ENCODE measurements around the gene MSANTD1. TPM values are rescaled to one million over a fixed set of nuclear protein-coding genes. Genes with fewer than 3 reads are reported as not detected.

MSANTD1 gene
- total RNA-seq, 3 donors from 2014 or later, result 0.66 to 0.87 (median 0.78) TPM

- ATAC-seq (no peak), DNase-seq (no peak)
- peaks cover 3% of the 10 kb centered on the region for H3K9me3 Mint-ChIP-seq
- H3K4me3 Mint-ChIP-seq, result no peak overlapping the region
- H3K27me3 Mint-ChIP-seq (ENCODE audit: low read depth), result no peaks in the 10 kb centered on the region
- no peaks in the 10 kb centered on the region for H3K4me1 Mint-ChIP-seq (ENCODE audit: low read depth)
- no peaks in the 10 kb centered on the region for H3K36me3 Mint-ChIP-seq (ENCODE audit: insufficient read depth)
These were observed 19.6 kb downstream of the MSANTD1 start for GRCh38 chr4:3268395-3269104.

GRCh38 chr4:3269105-3269927, 20.4 kb downstream of the MSANTD1 start:
- no peaks in the 10 kb centered on the region for H3K27me3 Mint-ChIP-seq (ENCODE audit: low read depth)
- no peaks in the 10 kb centered on the region for H3K4me1 Mint-ChIP-seq (ENCODE audit: low read depth)
- ATAC-seq, result no peak
- no peak for DNase-seq
- H3K36me3 Mint-ChIP-seq (ENCODE audit: insufficient read depth), result no peaks in the 10 kb centered on the region
- H3K9me3 Mint-ChIP-seq, result peaks cover 4% of the 10 kb centered on the region
- H3K4me3 Mint-ChIP-seq, result no peak overlapping the region

- ATAC-seq, result no peak
- no peaks in the 10 kb centered on the region for H3K27me3 Mint-ChIP-seq (ENCODE audit: low read depth)
- DNase-seq, result no peak
- no peaks in the 10 kb centered on the region for H3K36me3 Mint-ChIP-seq (ENCODE audit: insufficient read depth)
- peaks cover 4% of the 10 kb centered on the region for H3K9me3 Mint-ChIP-seq
- no peaks in the 10 kb centered on the region for H3K4me1 Mint-ChIP-seq (ENCODE audit: low read depth)
- no peak overlapping the region for H3K4me3 Mint-ChIP-seq
These were observed 21.1 kb downstream of the MSANTD1 start for GRCh38 chr4:3269991-3270611.

DNA sequence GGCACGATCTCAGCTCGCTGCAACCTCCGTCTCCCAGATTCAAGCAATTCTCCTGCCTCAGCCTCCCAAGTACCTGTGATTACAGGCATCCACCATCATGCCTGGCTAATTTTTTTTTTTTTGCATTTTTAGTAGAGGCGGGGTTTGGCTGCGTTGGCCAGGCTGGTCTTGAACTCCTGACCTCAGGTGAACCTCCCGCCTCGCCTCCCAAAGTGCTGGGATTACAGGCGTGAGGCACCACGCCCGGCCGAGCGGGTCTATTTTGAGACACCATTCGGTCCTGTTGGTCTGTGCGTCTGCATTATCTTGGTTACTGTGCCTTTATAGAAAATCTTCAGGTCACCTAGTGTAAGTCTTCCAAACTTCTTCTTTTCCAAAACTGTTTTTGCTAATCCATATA, 22.2 kb downstream of the MSANTD1 start:
- no peaks in the 10 kb centered on the region for H3K27me3 Mint-ChIP-seq (ENCODE audit: low read depth)
- H3K36me3 Mint-ChIP-seq (ENCODE audit: insufficient read depth), result no peaks in the 10 kb centered on the region
- no peak for ATAC-seq
- no peak overlapping the region for H3K4me3 Mint-ChIP-seq
- H3K9me3 Mint-ChIP-seq, result peaks cover 4% of the 10 kb centered on the region
- no peak for DNase-seq
- H3K4me1 Mint-ChIP-seq (ENCODE audit: low read depth), result no peaks in the 10 kb centered on the region

DNA sequence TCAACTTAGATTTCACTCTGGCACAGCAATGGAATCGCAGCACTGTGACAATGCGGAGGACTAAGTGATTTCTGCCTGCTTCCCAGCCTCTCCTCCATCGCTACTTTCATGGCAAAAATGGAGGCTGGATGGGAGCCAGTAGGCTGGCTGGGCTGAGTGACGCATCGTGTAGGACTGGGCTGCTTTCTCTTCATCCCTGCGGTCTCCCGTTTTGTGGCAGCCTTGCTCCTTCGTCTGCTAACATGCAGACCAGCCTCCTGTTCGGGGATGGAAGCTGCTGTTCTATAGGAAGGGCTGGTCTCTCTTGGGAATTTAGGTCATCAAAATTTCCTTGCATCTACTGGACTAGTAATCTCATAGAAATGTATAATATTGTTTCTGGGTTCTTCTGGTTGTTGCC, 28.0 kb downstream of the MSANTD1 start:
- DNase-seq (no peak), ATAC-seq (no peak)
- peaks cover 15% of the 10 kb centered on the region for H3K9me3 Mint-ChIP-seq
- peaks cover 3% of the 10 kb centered on the region for H3K36me3 Mint-ChIP-seq (ENCODE audit: insufficient read depth)
- H3K4me1 Mint-ChIP-seq (ENCODE audit: low read depth), result no peaks in the 10 kb centered on the region
- H3K4me3 Mint-ChIP-seq, result no peak overlapping the region
- peaks cover 8% of the 10 kb centered on the region for H3K27me3 Mint-ChIP-seq (ENCODE audit: low read depth)

- peaks cover 3% of the 10 kb centered on the region for H3K36me3 Mint-ChIP-seq (ENCODE audit: insufficient read depth)
These were observed 31.5 kb downstream of the MSANTD1 start for GRCh38 chr4:3280466-3280865.

DNA sequence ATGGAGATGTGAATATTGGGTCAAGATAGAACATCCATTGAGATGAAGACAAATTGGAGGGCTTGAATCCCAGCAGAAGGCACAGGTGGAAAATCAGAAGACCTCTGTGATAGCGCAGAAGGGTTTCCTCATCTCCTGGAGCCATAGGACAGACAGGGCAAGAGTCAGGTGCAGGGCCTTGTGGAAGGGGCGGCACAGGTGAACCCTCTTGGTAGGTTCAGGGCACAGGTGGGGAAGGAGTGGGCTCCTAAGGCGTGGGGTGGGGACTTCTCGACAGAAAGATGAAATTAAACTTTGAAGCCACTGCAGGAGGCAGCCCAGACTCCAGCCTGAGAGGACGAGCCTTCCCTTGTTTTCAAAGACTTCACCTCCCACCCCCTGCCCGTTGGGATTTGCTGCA, 34.5 kb downstream of the MSANTD1 start:
- Mint-ChIP-seq H3K36me3 (ENCODE audit: insufficient read depth) (peaks cover 3% of the 10 kb centered on the region), H3K27me3 (ENCODE audit: low read depth) (peaks cover 37% of the 10 kb centered on the region), H3K9me3 (peaks cover 11% of the 10 kb centered on the region), H3K4me3 (no peak overlapping the region), H3K4me1 (ENCODE audit: low read depth) (no peaks in the 10 kb centered on the region)
- DNase-seq (no peak), ATAC-seq (no peak)

More at GRCh38 chr4:3280466-3280865, 31.5 kb downstream of the MSANTD1 start:
- Mint-ChIP-seq H3K4me3 (no peak overlapping the region), H3K27me3 (ENCODE audit: low read depth) (peaks cover 18% of the 10 kb centered on the region), H3K4me1 (ENCODE audit: low read depth) (no peaks in the 10 kb centered on the region), H3K9me3 (peaks cover 11% of the 10 kb centered on the region)
- no peak for DNase-seq
- ATAC-seq, result no peak

GRCh38 chr4:3283916-3284315, 35.0 kb downstream of the MSANTD1 start:
- Mint-ChIP-seq H3K9me3 (peaks cover 10% of the 10 kb centered on the region), H3K4me1 (ENCODE audit: low read depth) (no peaks in the 10 kb centered on the region), H3K27me3 (ENCODE audit: low read depth) (peaks cover 40% of the 10 kb centered on the region), H3K36me3 (ENCODE audit: insufficient read depth) (peaks cover 3% of the 10 kb centered on the region), H3K4me3 (no peak overlapping the region)
- no peak for ATAC-seq
- no peak for DNase-seq

DNA sequence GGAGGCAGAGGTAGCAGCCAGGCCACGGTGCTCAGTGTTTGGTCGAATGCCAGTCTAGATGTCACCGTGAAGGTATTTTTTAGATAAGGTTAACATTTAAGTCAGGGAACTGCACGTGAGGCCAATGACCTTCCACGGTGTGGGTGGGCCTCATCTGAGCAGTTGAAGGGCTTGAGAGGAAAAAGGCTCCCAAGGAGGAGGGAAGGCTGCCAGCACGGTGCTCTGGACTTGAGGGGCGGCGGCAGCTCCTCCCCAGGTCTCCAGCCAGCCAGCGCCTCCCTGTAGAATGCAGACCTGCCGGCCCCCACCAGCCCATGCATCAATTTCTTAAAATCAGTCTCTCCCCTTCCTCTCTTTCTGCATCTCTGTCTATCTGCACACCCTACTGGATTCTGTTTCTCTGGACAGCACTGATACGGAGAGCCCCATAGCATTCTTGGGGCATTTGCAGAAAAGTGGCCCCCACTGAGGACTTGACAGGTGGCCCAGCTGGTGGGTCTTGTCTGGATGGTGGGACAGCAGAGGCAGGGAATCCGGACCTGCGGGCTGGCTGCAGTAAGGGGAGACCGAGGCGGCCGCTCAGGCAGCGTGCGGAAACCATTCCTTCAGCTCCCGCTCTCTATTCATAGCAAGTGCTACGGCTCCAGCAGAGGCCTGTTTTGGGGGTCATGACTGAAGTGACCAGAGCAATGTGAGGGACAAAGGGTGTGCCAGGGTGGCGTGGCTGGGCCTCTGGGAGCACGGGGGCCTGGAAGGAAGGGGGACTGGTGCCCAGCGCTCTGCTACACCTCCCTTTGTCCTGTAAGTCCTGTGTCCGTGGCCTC, 36.0 kb downstream of the MSANTD1 start:
- DNase-seq (no peak), ATAC-seq (no peak)
- peaks cover 6% of the 10 kb centered on the region for H3K9me3 Mint-ChIP-seq
- no peaks in the 10 kb centered on the region for H3K4me1 Mint-ChIP-seq (ENCODE audit: low read depth)
- H3K36me3 Mint-ChIP-seq (ENCODE audit: insufficient read depth), result no peaks in the 10 kb centered on the region
- H3K27me3 Mint-ChIP-seq (ENCODE audit: low read depth), result peaks cover 41% of the 10 kb centered on the region
- no peak overlapping the region for H3K4me3 Mint-ChIP-seq

DNA sequence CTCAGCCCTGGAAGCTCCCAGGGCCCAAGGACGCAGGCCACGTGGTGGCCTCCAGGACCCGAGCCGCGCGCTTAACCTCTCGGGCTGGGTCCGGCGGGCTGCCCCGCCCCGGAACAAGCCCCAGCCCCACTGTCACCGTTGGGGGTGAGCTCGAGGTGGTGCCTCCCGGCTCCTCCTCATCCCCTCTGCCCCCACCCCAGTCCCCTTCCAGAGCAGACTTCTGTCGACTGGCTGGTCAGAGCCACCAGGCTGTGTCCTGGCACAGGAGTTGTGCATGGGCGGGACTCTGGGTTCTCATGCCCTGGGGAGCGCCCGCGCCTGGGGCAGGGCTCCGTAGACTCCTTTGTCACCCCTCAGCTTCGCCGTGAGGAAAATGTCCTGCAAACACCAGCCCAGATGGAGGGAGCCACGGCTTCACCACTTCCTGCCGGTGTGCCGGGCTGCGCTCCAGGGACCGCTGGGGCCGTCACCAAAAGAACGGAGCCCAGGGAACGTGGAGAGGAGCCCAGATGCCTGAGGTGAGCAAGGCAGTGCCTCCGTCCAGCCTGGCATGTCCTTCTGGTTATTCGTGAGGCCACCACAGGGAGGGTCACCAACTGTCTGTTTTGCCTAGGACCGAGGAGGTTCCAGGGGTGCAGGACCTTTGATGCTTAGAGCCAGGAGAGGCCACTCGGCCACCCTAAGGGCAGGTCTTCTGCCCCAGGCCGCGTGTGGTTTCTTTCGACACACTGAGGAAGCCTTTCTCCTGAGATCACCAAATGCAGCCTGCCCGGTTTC, 36.8 kb downstream of the MSANTD1 start:
- H3K4me1 Mint-ChIP-seq (ENCODE audit: low read depth), result no peaks in the 10 kb centered on the region
- H3K27me3 Mint-ChIP-seq (ENCODE audit: low read depth), result peaks cover 39% of the 10 kb centered on the region
- H3K36me3 Mint-ChIP-seq (ENCODE audit: insufficient read depth), result no peaks in the 10 kb centered on the region
- DNase-seq, result no peak
- no peak overlapping the region for H3K4me3 Mint-ChIP-seq
- peaks cover 6% of the 10 kb centered on the region for H3K9me3 Mint-ChIP-seq
- ATAC-seq, result no peak

DNA sequence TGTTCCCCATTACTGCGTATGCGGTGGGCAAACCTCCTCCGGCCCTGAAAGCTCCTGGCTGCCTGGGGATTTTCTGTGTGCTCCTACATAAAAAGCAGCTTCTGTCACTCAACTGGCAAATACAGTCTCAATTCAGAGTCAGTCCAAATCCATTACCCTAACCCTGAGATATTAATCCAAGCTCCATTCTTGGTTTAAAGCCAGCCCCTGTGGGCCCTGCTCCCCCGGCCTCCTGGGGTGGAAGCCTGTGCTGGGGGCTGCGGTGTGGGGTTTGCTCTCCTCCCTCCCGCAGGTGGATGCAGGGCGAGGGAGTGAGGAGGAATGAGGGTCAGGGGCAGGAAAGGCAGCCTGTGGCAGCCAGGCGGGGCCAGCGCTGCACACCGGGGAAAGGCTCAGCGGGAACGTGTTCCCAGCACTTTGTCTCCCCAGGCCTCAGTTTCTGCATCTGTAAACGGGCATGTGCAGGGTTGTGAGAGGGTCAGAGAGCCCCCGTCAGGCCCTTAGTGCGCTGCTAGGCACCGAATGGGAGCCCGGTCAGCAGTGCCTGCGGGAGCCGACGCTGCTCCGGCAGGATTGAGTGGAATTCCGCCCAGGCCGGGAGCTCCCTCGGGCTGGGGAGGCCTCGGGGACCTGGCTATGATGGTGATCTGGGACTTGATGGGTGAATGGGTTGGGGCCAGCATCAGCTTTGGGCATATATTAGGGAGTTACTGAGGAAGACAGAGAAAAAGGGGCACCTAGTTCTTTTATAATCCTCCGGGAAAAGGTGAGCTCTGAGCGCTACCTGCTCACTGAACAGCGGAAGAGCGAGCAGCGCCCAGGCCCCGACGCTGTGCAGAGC, 37.6 kb downstream of the MSANTD1 start:
- no peak overlapping the region for H3K4me3 Mint-ChIP-seq
- peaks cover 2% of the 10 kb centered on the region for H3K4me1 Mint-ChIP-seq (ENCODE audit: low read depth)
- ATAC-seq, result no peak
- DNase-seq, result no peak
- no peaks in the 10 kb centered on the region for H3K36me3 Mint-ChIP-seq (ENCODE audit: insufficient read depth)
- H3K9me3 Mint-ChIP-seq, result peaks cover 5% of the 10 kb centered on the region
- peaks cover 37% of the 10 kb centered on the region for H3K27me3 Mint-ChIP-seq (ENCODE audit: low read depth)

DNA sequence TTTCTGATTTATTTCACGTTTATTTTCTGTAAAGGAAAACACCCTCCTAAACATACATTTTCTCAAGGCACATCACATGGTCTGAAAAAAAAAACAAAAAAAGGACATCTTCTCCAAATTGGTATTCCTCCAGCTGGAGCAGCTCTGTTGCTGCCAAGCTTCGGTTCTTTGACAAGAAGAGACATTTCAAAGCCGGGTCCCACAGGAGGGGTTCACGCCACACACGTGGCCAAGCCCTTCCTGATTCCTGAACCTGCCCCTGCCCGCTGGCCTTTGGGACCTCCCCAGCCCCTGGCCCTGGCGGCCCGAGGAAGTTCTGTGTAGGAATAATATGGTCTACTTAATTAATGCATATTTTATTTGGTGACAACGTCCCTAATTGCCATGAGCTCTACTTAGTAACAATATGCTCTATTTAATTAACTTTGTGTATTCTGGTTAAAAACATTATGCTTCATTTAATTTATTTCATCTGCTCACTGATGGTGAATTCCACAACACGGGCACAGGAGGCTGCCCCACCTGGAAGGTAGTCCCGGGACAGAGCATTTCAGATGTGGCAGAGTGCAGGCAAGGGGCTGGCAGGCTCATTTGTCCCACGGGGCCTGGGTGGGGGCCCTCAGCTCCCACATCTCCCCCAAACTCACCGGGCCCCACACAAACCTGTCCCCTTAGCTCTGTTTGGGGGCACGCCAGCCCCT, 38.5 kb downstream of the MSANTD1 start:
- Mint-ChIP-seq H3K9me3 (no peaks in the 10 kb centered on the region), H3K27me3 (ENCODE audit: low read depth) (peaks cover 35% of the 10 kb centered on the region), H3K4me3 (no peak overlapping the region), H3K4me1 (ENCODE audit: low read depth) (peaks cover 6% of the 10 kb centered on the region), H3K36me3 (ENCODE audit: insufficient read depth) (no peaks in the 10 kb centered on the region)
- DNase-seq (no peak), ATAC-seq (no peak)
